ENCODE measurements around the gene B4GALT6. TPM values are rescaled to one million over a fixed set of nuclear protein-coding genes. Genes with fewer than 3 reads are reported as not detected.

Gene B4GALT6
- total RNA-seq, 2 donors from 2014 or later: 3.4 to 5.6 TPM

DNA sequence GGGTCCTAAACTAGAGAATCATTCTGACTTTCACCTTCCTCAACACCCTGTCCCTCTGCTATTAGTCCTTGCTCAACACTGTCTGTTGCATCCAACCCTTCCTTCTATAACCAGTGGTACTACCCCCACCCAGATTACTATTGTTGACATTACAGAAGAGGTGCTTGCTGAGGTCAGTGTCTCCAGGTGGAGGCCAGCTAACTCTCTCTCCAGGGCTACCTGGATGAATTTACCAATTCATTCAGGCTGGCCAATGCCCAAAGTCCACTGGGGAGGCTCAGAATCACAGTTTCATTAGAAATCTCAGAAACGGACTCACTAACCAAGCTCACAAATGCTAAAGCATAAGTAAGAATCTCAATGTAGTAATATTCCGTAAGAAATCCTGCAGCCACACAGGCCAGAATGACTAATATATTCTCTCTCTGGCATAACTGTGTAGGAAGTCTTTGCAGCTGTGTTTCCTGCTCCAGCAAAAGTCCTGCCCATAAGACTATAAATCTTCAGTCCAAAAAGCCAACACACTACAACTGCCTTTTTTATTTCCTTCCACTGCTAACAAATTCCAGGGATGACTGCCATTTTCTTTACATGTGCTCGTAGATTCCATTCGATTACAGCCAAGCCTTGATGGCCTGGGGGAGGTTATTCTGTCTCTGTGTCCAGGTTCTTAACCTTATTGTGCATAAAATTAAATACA lies 102.7 kb downstream of the B4GALT6 start:
- TF ChIP-seq, protein P1, sequence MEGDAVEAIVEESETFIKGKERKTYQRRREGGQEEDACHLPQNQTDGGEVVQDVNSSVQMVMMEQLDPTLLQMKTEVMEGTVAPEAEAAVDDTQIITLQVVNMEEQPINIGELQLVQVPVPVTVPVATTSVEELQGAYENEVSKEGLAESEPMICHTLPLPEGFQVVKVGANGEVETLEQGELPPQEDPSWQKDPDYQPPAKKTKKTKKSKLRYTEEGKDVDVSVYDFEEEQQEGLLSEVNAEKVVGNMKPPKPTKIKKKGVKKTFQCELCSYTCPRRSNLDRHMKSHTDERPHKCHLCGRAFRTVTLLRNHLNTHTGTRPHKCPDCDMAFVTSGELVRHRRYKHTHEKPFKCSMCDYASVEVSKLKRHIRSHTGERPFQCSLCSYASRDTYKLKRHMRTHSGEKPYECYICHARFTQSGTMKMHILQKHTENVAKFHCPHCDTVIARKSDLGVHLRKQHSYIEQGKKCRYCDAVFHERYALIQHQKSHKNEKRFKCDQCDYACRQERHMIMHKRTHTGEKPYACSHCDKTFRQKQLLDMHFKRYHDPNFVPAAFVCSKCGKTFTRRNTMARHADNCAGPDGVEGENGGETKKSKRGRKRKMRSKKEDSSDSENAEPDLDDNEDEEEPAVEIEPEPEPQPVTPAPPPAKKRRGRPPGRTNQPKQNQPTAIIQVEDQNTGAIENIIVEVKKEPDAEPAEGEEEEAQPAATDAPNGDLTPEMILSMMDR (IDR thresholded peaks at IDR 0.05): no peak
- H3K27ac ChIP-seq: no peak overlapping the region
- H3K36me3 ChIP-seq: no peaks in the 10 kb centered on the region
- H3K9me3 ChIP-seq: no peaks in the 10 kb centered on the region
- no peaks in the 10 kb centered on the region for H3K27me3 ChIP-seq
- H3K4me3 ChIP-seq: no peak overlapping the region
- no peaks in the 10 kb centered on the region for H3K4me1 ChIP-seq
- no peak for DNase-seq (ENCODE audit: low spot score)

DNA sequence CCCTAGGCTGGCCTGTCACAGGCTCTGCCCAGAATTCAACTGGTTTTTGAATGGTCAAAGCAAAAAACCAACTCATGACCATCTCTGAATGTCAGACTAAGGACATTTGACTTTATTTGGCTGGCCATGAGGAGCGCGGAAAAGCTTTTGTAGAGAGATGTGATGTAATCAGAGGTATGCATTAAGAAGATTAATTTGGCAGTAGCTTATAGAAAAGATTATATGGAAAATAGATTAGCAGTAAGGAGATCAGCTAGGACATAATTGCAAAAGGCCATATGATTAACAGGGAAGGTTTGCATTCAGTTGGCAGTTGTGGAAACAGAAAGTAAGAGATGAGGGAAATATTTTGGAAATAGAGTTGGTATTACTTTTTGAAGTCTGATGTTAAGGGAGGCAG lies 105.0 kb downstream of the B4GALT6 start:
- no peak for DNase-seq (ENCODE audit: low spot score)
- Histone ChIP-seq H3K4me1 (no peaks in the 10 kb centered on the region), H3K9me3 (no peaks in the 10 kb centered on the region), H3K27me3 (no peaks in the 10 kb centered on the region), H3K4me3 (no peak overlapping the region), H3K36me3 (no peaks in the 10 kb centered on the region), H3K27ac (no peak overlapping the region)
- TF ChIP-seq, protein P1 (IDR thresholded peaks at IDR 0.05): no peak

DNA sequence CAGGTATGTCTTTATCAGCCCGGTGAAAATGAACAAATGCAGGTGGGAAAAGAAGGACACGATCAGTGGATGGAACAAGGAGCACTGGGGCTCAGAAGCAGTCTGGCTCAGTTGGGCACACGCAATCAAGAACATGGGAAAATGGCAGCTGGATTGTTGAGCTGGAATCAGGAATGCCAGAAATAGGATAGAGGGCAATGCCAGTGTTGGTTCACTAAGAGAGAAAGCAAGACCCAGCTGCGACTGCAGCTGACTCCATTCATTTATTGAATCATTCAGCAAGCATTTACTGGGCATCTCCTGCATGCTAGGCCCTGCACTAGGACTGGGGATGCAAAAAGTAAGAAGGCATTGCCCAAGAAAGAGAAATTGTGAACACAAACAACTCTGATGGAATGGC lies 106.3 kb downstream of the B4GALT6 start:
- H3K36me3 ChIP-seq: no peaks in the 10 kb centered on the region
- DNase-seq (ENCODE audit: low spot score): no peak
- TF ChIP-seq, protein P1 (IDR thresholded peaks at IDR 0.05): no peak
- H3K27ac ChIP-seq: no peak overlapping the region
- no peaks in the 10 kb centered on the region for H3K9me3 ChIP-seq
- H3K4me3 ChIP-seq: no peak overlapping the region
- H3K4me1 ChIP-seq: no peaks in the 10 kb centered on the region
- no peaks in the 10 kb centered on the region for H3K27me3 ChIP-seq

DNA sequence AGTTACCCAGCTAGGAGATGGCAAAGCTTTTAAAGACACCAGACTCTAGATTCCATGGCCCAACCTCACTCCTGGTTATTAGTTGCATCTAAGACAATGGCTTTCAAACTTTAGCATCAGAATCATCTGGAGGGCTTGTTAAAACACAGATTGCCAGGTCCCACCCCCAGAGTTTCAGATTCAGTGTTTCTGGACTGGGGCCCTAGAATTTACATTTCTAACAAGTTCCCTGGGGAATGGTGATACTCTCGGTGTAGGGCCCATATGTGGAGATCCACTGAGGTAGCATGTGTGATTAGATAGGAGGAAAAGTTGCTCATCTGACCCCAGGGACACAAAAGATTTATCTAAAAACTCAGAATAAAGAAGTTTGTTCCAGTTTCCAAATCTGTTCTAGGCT lies 107.2 kb downstream of the B4GALT6 start:
- Histone ChIP-seq H3K4me1 (no peaks in the 10 kb centered on the region), H3K4me3 (no peak overlapping the region), H3K9me3 (no peaks in the 10 kb centered on the region), H3K27me3 (no peaks in the 10 kb centered on the region), H3K27ac (no peak overlapping the region), H3K36me3 (no peaks in the 10 kb centered on the region)
- TF ChIP-seq, protein P1 (IDR thresholded peaks at IDR 0.05): no peak
- DNase-seq (ENCODE audit: low spot score): no peak

DNA sequence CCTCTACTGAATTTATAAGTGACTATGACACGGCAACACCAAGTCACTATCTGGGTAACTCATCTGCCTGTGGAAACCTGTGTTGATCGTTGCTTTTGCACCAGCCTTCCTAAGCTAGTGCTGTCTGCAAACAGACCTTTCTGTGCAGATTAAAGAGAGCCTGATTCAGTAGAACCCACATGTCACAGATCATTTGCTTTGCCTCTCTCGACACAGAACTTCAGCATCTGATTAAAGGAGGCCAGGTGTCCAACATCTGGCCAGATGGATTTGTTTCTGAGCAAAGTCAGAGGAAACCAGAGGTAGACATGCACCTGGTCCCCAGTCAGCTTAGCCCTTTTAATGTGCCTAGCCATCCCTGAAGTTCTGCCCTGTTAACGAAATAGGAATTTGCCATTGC lies 107.7 kb downstream of the B4GALT6 start:
- H3K4me3 ChIP-seq: no peak overlapping the region
- H3K27me3 ChIP-seq: no peaks in the 10 kb centered on the region
- TF ChIP-seq, protein P1 (IDR thresholded peaks at IDR 0.05): no peak
- no peaks in the 10 kb centered on the region for H3K4me1 ChIP-seq
- H3K9me3 ChIP-seq: no peaks in the 10 kb centered on the region
- no peaks in the 10 kb centered on the region for H3K36me3 ChIP-seq
- no peak for DNase-seq (ENCODE audit: low spot score)
- no peak overlapping the region for H3K27ac ChIP-seq

Measured in right atrium auricular region (tissue), 2 donors.